HTERT RPE-1 (cell line): ENCODE results near the gene CTPS1.

Source experiments
- in situ Hi-C: fragments of 300-500 bp; cut with MboI; formaldehyde crosslinking; loops from 4 replicates; pipeline ENCODE4 v1.14.3; 2020; ENCODE audit warnings: low sequenced_read_pairs

The CTPS1 gene

GRCh38 chr1:40989066-40989465, 9.6 kb downstream of the CTPS1 start:
- in situ Hi-C loops, result no loop called here

GRCh38 chr1:40997096-40997495, 17.6 kb downstream of the CTPS1 start:
- in situ Hi-C loops, result no loop called here

- in situ Hi-C loops, result no loop called here
Observed at GRCh38 chr1:40998668-40999067, 19.2 kb downstream of the CTPS1 start.

- in situ Hi-C loops, result no loop called here
Observed at GRCh38 chr1:41003127-41003639, 23.7 kb downstream of the CTPS1 start.

- in situ Hi-C loops, result no loop called here
Observed at GRCh38 chr1:41003640-41004220, 24.2 kb downstream of the CTPS1 start.

- in situ Hi-C loops, result no loop called here
Observed at GRCh38 chr1:41005876-41006275, 26.4 kb downstream of the CTPS1 start.

GRCh38 chr1:41006942-41007865, 27.7 kb downstream of the CTPS1 start:
- in situ Hi-C loops, result no loop called here

- in situ Hi-C loops, result no loop called here
Observed at GRCh38 chr1:41009466-41009865, 30.0 kb downstream of the CTPS1 start.

GRCh38 chr1:41010345-41010744, 30.8 kb downstream of the CTPS1 start:
- in situ Hi-C loops, result no loop called here

GRCh38 chr1:41013024-41013423, 33.5 kb downstream of the CTPS1 start:
- in situ Hi-C loops, result no loop called here

GRCh38 chr1:41013796-41014195, 34.3 kb downstream of the CTPS1 start:
- in situ Hi-C loops, result no loop called here

- in situ Hi-C loops, result no loop called here
Observed at GRCh38 chr1:41014871-41015270, 35.4 kb downstream of the CTPS1 start.

- in situ Hi-C loops, result no loop called here
Observed at GRCh38 chr1:41015281-41015896, 35.9 kb downstream of the CTPS1 start.

- in situ Hi-C loops, result no loop called here
Observed at GRCh38 chr1:41015897-41016470, 36.5 kb downstream of the CTPS1 start.

- in situ Hi-C loops, result no loop called here
Observed at GRCh38 chr1:41017141-41018017, 37.9 kb downstream of the CTPS1 start.

GRCh38 chr1:41018018-41018410, 38.5 kb downstream of the CTPS1 start:
- in situ Hi-C loops, result no loop called here

- in situ Hi-C loops, result no loop called here
Observed at GRCh38 chr1:41019353-41019745, 39.9 kb downstream of the CTPS1 start.

GRCh38 chr1:41020109-41020576, 40.6 kb downstream of the CTPS1 start:
- in situ Hi-C loops, result no loop called here

- in situ Hi-C loops, result no loop called here
Observed at GRCh38 chr1:41020654-41021053, 41.2 kb downstream of the CTPS1 start.
